GM23248 (cell line): ENCODE results near the gene TOPBP1.

Source experiments
- EZH2 ChIP-seq: fragments of 200-600 bp; sonication (generic); IDR thresholded peaks from 2 replicates; pipeline ENCODE4 v1.6.1; 2018; ENCODE audit warnings: antibody characterized with exemption, mild to moderate bottlenecking; ENCODE audit not compliant: insufficient read depth, poor library complexity, severe bottlenecking
- EZH2phosphoT487 ChIP-seq: fragments of 200-600 bp; sonication (generic); IDR thresholded peaks from 2 replicates; pipeline ENCODE4 v1.6.1; 2018; ENCODE audit warnings: antibody characterized with exemption, moderate library complexity, mild to moderate bottlenecking, low read depth; ENCODE audit not compliant: insufficient read depth

GRCh38 chr3:133649486-133650068 lies 12.2 kb downstream of the TOPBP1 start:
- no peak for TF ChIP-seq EZH2
- no peak for TF ChIP-seq EZH2phosphoT487
